ENCODE measurements around the gene CDC37L1.

Gene CDC37L1

GRCh38 chr9:4689021-4689420, 9.7 kb downstream of the CDC37L1 start:
- H2AFZ ChIP-seq (ENCODE audit: low read depth, low read length), result no peak overlapping the region
- no peaks in the 10 kb centered on the region for H3K27me3 ChIP-seq (ENCODE audit: low read depth, low read length)
- peaks cover 19% of the 10 kb centered on the region for H3K36me3 ChIP-seq (replicated peaks; ENCODE audit: low read depth, low read length)
- peak overlapping the region; percentile 88 for H3K27ac ChIP-seq (ENCODE audit: low read length)
- peaks cover 23% of the 10 kb centered on the region for H3K4me1 ChIP-seq (ENCODE audit: low read length)
- TF ChIP-seq EZH2phosphoT487 (IDR thresholded peaks at IDR 0.05; ENCODE audit: low read depth) (no peak), CTCF (IDR thresholded peaks at IDR 0.05; ENCODE audit: low read depth, low read length) (no peak)
- H3K79me2 ChIP-seq (ENCODE audit: low read length), result peaks cover 11% of the 10 kb centered on the region
- H3K9ac ChIP-seq (ENCODE audit: low read length), result no peak overlapping the region
- peak overlapping the region; percentile 76 for H3K4me2 ChIP-seq (ENCODE audit: low read length)
- H4K20me1 ChIP-seq (ENCODE audit: insufficient read depth, low read length), result peaks cover 11% of the 10 kb centered on the region; the same call in 1 of the 2 replicates
- no peaks in the 10 kb centered on the region for H3K9me3 ChIP-seq (ENCODE audit: insufficient read depth, low read length)
- no peak overlapping the region for H3K4me3 ChIP-seq (ENCODE audit: low read length)

GRCh38 chr9:4689687-4690104, 10.3 kb downstream of the CDC37L1 start:
- Histone ChIP-seq H2AFZ (ENCODE audit: low read depth, low read length) (no peak overlapping the region), H4K20me1 (ENCODE audit: insufficient read depth, low read length) (peaks cover 11% of the 10 kb centered on the region; the same call in 1 of the 2 replicates), H3K4me2 (ENCODE audit: low read length) (peak overlapping the region; percentile 76), H3K4me1 (ENCODE audit: low read length) (peaks cover 23% of the 10 kb centered on the region), H3K9me3 (ENCODE audit: insufficient read depth, low read length) (no peaks in the 10 kb centered on the region), H3K9ac (ENCODE audit: low read length) (peak overlapping the region; percentile 19), H3K27me3 (ENCODE audit: low read depth, low read length) (no peaks in the 10 kb centered on the region), H3K4me3 (ENCODE audit: low read length) (peak overlapping the region; percentile 59), H3K27ac (ENCODE audit: low read length) (peak overlapping the region; percentile 88), H3K79me2 (ENCODE audit: low read length) (peaks cover 11% of the 10 kb centered on the region), H3K36me3 (replicated peaks; ENCODE audit: low read depth, low read length) (peaks cover 19% of the 10 kb centered on the region)
- TF ChIP-seq EZH2phosphoT487 (IDR thresholded peaks at IDR 0.05; ENCODE audit: low read depth) (no peak), CTCF (IDR thresholded peaks at IDR 0.05; ENCODE audit: low read depth, low read length) (no peak)

GRCh38 chr9:4690144-4690543, 10.8 kb downstream of the CDC37L1 start:
- Histone ChIP-seq H3K4me3 (ENCODE audit: low read length) (peak overlapping the region; percentile 59), H3K27me3 (ENCODE audit: low read depth, low read length) (no peaks in the 10 kb centered on the region), H4K20me1 (ENCODE audit: insufficient read depth, low read length) (peaks cover 11% of the 10 kb centered on the region; the same call in 1 of the 2 replicates), H3K79me2 (ENCODE audit: low read length) (peaks cover 11% of the 10 kb centered on the region), H3K9me3 (ENCODE audit: insufficient read depth, low read length) (no peaks in the 10 kb centered on the region), H3K36me3 (replicated peaks; ENCODE audit: low read depth, low read length) (peaks cover 15% of the 10 kb centered on the region), H3K4me1 (ENCODE audit: low read length) (peaks cover 23% of the 10 kb centered on the region), H3K9ac (ENCODE audit: low read length) (peak overlapping the region; percentile 19), H2AFZ (ENCODE audit: low read depth, low read length) (no peak overlapping the region), H3K27ac (ENCODE audit: low read length) (peak overlapping the region; percentile 88), H3K4me2 (ENCODE audit: low read length) (peak overlapping the region; percentile 76)
- no peak for TF ChIP-seq CTCF (IDR thresholded peaks at IDR 0.05; ENCODE audit: low read depth, low read length)
- TF ChIP-seq EZH2phosphoT487 (IDR thresholded peaks at IDR 0.05; ENCODE audit: low read depth), result no peak

- Histone ChIP-seq H3K4me2 (ENCODE audit: low read length) (no peak overlapping the region), H3K9me3 (ENCODE audit: insufficient read depth, low read length) (no peaks in the 10 kb centered on the region), H2AFZ (ENCODE audit: low read depth, low read length) (no peak overlapping the region), H3K36me3 (replicated peaks; ENCODE audit: low read depth, low read length) (peaks cover 11% of the 10 kb centered on the region), H3K4me1 (ENCODE audit: low read length) (peaks cover 23% of the 10 kb centered on the region), H3K9ac (ENCODE audit: low read length) (no peak overlapping the region), H3K4me3 (ENCODE audit: low read length) (no peak overlapping the region), H3K27me3 (ENCODE audit: low read depth, low read length) (no peaks in the 10 kb centered on the region), H4K20me1 (ENCODE audit: insufficient read depth, low read length) (peaks cover 11% of the 10 kb centered on the region; the same call in 1 of the 2 replicates), H3K79me2 (ENCODE audit: low read length) (peaks cover 11% of the 10 kb centered on the region), H3K27ac (ENCODE audit: low read length) (no peak overlapping the region)
- TF ChIP-seq CTCF (IDR thresholded peaks at IDR 0.05; ENCODE audit: low read depth, low read length) (no peak), EZH2phosphoT487 (IDR thresholded peaks at IDR 0.05; ENCODE audit: low read depth) (no peak)
Measured at GRCh38 chr9:4691795-4692194, 12.4 kb downstream of the CDC37L1 start.

All from OCI-LY3 (cell line).